ENCODE results near the gene PFN3. TPM values are rescaled to one million over a fixed set of nuclear protein-coding genes. Genes with fewer than 3 reads are reported as not detected.
"Not testable (repeated sequence)": the region's sequence is repeated elsewhere in the genome, so short reads cannot be mapped to it uniquely, and the experiment has no call there.

Gene PFN3
- polyA plus RNA-seq, 4 donors, result 0.50 to 2.2 (median 1.1) TPM

- no peak for DNase-seq (ENCODE audit: low read depth in 4 of 4, low spot score in 3 of 4)
Measured at GRCh38 chr5:177377851-177378776, 22.3 kb downstream of the PFN3 start.

GRCh38 chr5:177376107-177376506 is 24.4 kb downstream of the PFN3 start:
- DNase-seq (ENCODE audit: low read depth in 4 of 4, low spot score in 3 of 4), result no peak

- not testable (repeated sequence) for DNase-seq (ENCODE audit: low read depth in 4 of 4, low spot score in 3 of 4)
Measured at GRCh38 chr5:177375516-177375915, 24.9 kb downstream of the PFN3 start.

DNA sequence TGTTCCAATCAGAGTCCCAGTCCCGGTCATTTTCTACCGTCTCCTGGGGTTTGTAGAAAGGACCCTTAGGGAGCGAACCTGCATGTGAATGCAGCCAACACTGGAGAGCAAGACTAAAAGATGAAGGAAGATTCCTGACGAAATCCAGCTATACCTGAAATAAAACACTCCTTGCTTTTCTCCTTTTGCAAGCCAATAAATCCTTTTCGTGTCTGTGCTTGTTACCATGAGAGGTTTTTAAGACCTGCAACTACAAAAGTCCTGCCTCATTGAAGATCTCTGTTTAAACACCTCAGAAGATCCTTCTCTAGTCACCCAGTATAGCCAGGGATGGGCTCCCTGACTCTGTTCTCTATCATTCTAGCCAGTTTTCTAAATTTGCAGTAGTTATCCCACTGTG is 26.2 kb downstream of the PFN3 start:
- DNase-seq (ENCODE audit: low read depth in 4 of 4, low spot score in 3 of 4), result no peak

- no peak for DNase-seq (ENCODE audit: low read depth in 4 of 4, low spot score in 3 of 4)
Measured at GRCh38 chr5:177373806-177374205, 26.7 kb downstream of the PFN3 start.

GRCh38 chr5:177372910-177373309 is 27.6 kb downstream of the PFN3 start:
- DNase-seq (ENCODE audit: low read depth in 4 of 4, low spot score in 3 of 4), result no peak

GRCh38 chr5:177372034-177372896 is 28.2 kb downstream of the PFN3 start:
- no peak for DNase-seq (ENCODE audit: low read depth in 4 of 4, low spot score in 3 of 4)

DNA sequence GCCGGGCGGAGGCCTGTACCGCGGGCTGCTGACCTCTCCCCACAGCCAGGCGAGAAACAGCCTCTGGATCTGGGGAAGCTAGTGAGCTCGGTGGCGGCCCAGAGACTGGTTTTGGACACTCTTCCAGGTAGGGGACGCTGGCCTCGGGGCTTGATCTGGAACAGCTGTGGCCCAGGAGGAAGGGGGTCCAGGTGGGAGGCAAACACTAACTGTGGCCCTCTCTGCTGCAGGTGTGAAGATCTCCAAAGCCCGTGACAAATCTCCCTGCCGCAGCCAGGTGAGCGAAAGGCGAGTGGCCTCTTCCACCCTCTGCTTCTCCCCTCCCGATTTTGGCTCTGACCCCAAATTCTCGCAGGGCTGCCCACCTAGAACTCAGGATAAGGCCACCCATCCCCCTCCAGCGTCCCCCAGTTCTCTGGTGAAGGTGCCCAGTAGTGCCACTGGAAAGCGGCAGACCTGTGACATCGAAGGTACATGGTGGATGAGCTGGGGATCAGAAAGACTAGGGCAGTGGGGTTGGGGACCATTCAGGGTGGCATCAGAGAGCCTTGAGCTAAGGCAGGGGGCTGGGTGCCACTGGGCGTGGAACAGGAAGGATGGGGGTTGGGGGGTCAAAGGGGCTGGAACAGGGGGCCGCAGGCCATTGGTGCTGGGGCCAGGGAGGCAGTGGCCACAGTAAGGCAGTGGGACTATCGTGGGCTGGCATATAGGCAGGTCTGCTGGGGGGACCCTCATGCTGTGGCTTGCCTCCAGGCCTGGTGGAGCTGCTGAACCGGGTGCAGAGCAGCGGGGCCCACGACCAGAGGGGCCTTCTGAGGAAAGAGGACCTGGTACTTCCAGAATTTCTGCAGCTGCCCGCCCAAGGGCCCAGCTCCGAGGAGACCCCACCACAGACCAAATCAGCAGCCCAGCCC is 29.1 kb downstream of the PFN3 start:
- DNase-seq (ENCODE audit: low read depth in 4 of 4, low spot score in 3 of 4), result no peak

- DNase-seq (ENCODE audit: low read depth in 4 of 4, low spot score in 3 of 4), result peak in 2 of 4 donors; percentile 63 to 70
Measured at GRCh38 chr5:177370488-177371119, 29.9 kb downstream of the PFN3 start.

- DNase-seq (ENCODE audit: low read depth in 4 of 4, low spot score in 3 of 4), result no peak
Measured at GRCh38 chr5:177369645-177370440, 30.6 kb downstream of the PFN3 start.

DNA sequence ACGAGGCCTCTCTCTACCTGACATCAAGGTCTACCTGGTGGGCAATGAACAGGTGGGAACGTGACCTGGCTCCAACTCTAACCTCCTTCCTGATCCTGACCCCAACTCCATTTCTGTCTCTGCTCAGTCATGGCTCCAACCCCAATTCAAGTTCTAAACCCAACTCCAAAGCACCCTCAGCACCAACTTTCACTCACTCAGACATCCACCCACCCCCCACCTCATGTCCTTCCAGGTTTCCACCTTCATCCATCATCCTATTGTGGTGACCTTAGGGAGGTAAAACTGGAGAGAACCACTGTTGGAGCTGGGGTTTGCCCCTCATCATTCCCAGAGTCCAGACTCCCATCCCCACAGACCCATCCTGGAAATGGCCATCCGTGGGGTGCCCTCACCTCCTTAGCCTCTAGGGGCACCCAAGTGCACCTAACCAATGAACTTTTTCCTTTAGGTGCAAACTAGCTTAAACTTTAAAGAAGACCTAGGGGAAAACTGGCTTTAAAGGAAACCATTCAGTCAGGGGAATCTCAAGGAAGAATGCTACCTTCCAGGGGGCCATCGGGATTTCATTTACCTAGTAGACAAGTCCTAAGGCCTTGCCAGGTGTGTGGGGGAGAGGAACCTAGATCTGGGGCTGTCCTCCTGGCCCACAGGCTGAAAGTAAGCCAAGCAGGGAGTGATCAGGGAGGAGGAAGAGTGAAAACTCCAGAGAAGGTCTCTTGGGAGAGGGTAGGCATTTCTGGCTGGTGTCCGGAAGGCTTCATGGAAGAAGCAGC is 31.4 kb downstream of the PFN3 start:
- no peak for DNase-seq (ENCODE audit: low read depth in 4 of 4, low spot score in 3 of 4)

GRCh38 chr5:177367981-177368868 is 32.2 kb downstream of the PFN3 start:
- no peak for DNase-seq (ENCODE audit: low read depth in 4 of 4, low spot score in 3 of 4)

DNA sequence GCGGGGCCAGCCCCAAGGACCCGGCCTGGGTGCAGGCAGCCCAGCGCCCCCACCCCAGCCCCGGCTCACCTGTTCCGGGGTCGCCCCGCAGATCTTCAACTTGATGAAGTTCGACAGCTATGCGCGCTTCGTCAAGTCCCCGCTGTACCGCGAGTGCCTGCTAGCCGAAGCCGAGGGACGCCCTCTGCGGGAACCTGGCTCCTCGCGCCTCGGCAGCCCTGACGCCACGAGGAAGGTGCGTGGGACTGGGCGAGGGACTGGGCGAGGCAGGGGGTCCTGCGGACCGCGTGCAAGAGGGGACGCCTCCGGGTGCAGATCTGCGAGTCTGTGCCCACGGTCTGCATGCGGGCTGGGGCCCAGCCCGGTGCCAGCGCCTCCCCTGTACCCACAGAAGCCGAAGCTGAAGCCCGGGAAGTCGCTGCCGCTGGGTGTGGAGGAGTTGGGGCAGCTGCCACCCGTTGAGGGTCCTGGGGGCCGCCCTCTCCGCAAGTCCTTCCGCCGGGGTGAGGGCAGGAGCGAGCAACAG is 33.1 kb downstream of the PFN3 start:
- no peak for DNase-seq (ENCODE audit: low read depth in 4 of 4, low spot score in 3 of 4)

GRCh38 chr5:177366528-177367322 is 33.7 kb downstream of the PFN3 start:
- DNase-seq (ENCODE audit: low read depth in 4 of 4, low spot score in 3 of 4), result peak; percentile 77 to 85 (median 82)

- no peak for DNase-seq (ENCODE audit: low read depth in 4 of 4, low spot score in 3 of 4)
Measured at GRCh38 chr5:177365845-177366527, 34.5 kb downstream of the PFN3 start.

Measured in right renal pelvis (tissue), 4 donors.